OCI-M2 (cell line): ENCODE data around the gene DHX57.
A peak's percentile ranks its signal among the peaks of the same experiment; 100 is the strongest.

Source experiments
- DNase-seq: peaks from one replicate; lab custom pipeline; 2025; ENCODE audit not compliant: unreplicated experiment; lab: John Stamatoyannopoulos, UW

The DHX57 gene

GRCh38 chr2:38751596-38752410, 123.9 kb downstream of the DHX57 start:
- no peak for DNase-seq

GRCh38 chr2:38750891-38751595, 124.7 kb downstream of the DHX57 start, which contains the start of gene SRSF7:
SRSF7 (minus strand) TSS chr2:38751361; CDS start chr2:38751256, 105 bp downstream.
- DNase-seq: peak; percentile 96

- DNase-seq: no peak
Measured at GRCh38 chr2:38750011-38750890, 125.5 kb downstream of the DHX57 start.

- no peak for DNase-seq
Measured at GRCh38 chr2:38748943-38749804, 126.6 kb downstream of the DHX57 start.

GRCh38 chr2:38748391-38748790, 127.3 kb downstream of the DHX57 start:
- DNase-seq: no peak

- no peak for DNase-seq
Measured at GRCh38 chr2:38747819-38748218, 127.9 kb downstream of the DHX57 start.
